ENCODE results near the gene FEZF2. TPM values are rescaled to one million over a fixed set of nuclear protein-coding genes. Genes with fewer than 3 reads are reported as not detected.

Gene FEZF2
- total RNA-seq, 1 donor from 2014 or later = not detected

DNA sequence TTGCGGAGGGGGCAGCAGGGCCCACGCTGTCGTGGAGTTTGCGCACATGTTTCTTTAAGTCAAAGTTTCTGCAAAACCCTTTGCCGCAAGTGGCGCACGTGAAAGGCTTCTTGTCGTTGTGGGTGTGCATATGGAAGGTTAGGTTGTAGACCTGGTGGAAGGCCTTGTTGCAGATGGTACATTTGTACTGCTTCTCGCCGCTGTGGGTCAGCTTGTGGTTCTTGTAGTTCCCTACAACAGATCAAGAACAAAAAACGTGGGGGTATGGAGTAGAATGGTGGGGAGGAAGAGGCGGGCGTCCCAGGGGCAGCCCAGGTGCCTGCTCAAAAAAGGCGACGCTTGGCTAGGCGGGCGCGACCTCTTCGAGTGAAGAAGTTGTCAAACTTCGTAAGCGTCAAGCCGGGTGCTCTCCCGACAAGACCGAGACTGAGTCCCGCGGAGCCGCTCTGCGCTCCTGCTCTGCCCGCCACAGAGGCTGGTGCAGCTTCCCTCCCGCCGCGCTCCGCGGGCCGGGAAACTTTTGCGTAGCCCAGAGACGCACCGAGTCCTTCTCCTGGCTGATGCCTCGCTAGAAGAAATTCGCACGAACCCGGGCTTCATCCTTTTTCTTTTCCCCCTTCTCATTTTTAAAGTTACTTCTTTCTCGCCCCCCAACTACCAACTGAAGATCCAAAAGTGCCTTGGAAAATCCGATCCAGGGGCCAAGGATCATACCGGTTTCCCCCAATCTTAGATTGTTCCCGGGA is 3.1 kb downstream of the FEZF2 start:
- peak overlapping the region; percentile 64 for H3K27ac Mint-ChIP-seq
- DNase-seq (ENCODE audit: low spot score) = no peak
- intact Hi-C loops (cut with micrococcal nuclease) = loop anchor here (10.0 kb wide), 1 partner anchor 505 kb away; the partner anchor contains the start of gene CADPS
- no peaks in the 10 kb centered on the region for H3K4me1 Mint-ChIP-seq (ENCODE audit: low read depth)
- no peaks in the 10 kb centered on the region for H3K9me3 Mint-ChIP-seq
- peaks cover 84% of the 10 kb centered on the region for H3K27me3 Mint-ChIP-seq (ENCODE audit: insufficient read depth)
- peaks cover 4% of the 10 kb centered on the region for H3K36me3 Mint-ChIP-seq (ENCODE audit: low read depth)
- no peak overlapping the region for H3K4me3 Mint-ChIP-seq

DNA sequence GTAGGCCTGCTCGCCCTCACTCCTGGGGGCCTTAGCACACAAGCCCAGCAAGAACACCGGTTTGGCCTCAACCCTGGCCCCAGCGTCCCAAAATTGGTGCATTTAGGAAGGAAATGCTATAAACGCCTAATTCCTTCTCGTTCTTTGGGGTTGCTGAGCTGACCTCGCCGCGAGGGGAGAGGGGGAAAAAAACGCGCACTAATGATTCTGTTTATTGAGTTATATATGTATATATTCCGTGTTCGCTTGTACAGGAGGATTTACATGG is 3.9 kb downstream of the FEZF2 start:
- H3K27me3 Mint-ChIP-seq (ENCODE audit: insufficient read depth) = peaks cover 78% of the 10 kb centered on the region
- intact Hi-C loops (cut with micrococcal nuclease) = no loop called here
- no peak for DNase-seq (ENCODE audit: low spot score)
- no peaks in the 10 kb centered on the region for H3K9me3 Mint-ChIP-seq
- no peaks in the 10 kb centered on the region for H3K4me1 Mint-ChIP-seq (ENCODE audit: low read depth)
- peaks cover 4% of the 10 kb centered on the region for H3K36me3 Mint-ChIP-seq (ENCODE audit: low read depth)
- no peak overlapping the region for H3K4me3 Mint-ChIP-seq
- H3K27ac Mint-ChIP-seq = no peak overlapping the region

DNA sequence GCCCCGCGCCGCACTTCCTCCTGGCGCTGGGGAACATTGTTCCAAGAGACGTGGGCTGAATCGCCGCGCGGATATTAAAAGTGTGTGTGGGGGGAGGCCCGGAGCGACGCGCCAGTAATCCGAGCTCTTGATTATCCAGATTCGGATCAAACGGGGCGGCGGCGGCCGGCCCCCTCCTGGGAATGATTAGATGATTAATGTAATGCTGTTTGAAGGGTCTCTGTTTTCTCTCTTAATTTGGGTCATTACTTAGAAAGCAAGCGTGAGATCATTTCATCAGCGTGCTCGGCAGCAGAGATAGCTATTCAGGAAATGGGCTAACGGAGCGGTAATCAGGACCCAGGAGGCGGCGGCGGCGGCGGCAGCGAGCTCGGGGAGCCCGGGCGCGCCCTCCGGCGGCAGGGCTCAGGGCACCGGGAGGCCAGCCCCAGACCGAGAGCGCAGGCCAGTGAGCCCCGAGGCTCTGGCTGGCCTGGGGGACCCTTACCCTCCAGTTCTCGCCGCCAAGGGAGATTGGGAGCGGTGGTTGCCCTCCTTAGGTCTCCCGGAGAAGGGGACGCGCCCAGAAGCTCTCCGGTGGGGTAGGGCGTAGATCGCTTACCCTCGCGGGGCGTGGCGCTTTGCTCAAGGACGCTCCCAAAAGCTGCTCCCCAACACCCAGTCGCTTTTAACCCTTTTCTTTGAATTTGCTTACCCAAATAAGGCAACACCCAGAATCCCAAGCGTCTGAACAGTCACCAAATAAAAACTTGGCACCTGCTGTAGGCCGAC is 4.5 kb downstream of the FEZF2 start:
- DNase-seq (ENCODE audit: low spot score) = no peak
- intact Hi-C loops (cut with micrococcal nuclease) = no loop called here
- peaks cover 4% of the 10 kb centered on the region for H3K36me3 Mint-ChIP-seq (ENCODE audit: low read depth)
- H3K27ac Mint-ChIP-seq = no peak overlapping the region
- H3K4me3 Mint-ChIP-seq = no peak overlapping the region
- H3K27me3 Mint-ChIP-seq (ENCODE audit: insufficient read depth) = peaks cover 77% of the 10 kb centered on the region
- H3K9me3 Mint-ChIP-seq = no peaks in the 10 kb centered on the region
- no peaks in the 10 kb centered on the region for H3K4me1 Mint-ChIP-seq (ENCODE audit: low read depth)

DNA sequence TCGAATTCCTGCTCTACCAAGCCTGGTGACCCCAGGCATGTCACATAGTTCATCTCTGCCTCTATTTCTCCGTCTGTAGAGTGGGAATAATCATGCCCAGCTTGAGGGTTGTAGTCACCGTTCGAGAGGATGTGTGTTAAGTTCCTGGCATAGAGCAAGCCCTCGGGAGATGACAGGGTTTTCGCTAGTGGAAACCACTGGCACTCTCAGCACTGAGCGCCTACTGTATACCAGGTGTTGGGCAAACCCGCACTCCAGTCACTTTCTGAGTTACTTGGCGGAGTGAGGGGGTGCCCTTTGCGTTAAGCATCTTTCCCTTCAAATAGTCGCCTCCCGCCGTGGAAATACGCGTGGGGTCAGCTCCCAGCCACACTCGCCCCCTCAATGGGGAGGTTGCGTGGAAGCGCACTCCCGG is 5.1 kb downstream of the FEZF2 start:
- H3K9me3 Mint-ChIP-seq = no peaks in the 10 kb centered on the region
- no peak for DNase-seq (ENCODE audit: low spot score)
- H3K4me1 Mint-ChIP-seq (ENCODE audit: low read depth) = no peaks in the 10 kb centered on the region
- H3K36me3 Mint-ChIP-seq (ENCODE audit: low read depth) = peaks cover 4% of the 10 kb centered on the region
- H3K27ac Mint-ChIP-seq = no peak overlapping the region
- peaks cover 74% of the 10 kb centered on the region for H3K27me3 Mint-ChIP-seq (ENCODE audit: insufficient read depth)
- no peak overlapping the region for H3K4me3 Mint-ChIP-seq
- intact Hi-C loops (cut with micrococcal nuclease) = no loop called here

DNA sequence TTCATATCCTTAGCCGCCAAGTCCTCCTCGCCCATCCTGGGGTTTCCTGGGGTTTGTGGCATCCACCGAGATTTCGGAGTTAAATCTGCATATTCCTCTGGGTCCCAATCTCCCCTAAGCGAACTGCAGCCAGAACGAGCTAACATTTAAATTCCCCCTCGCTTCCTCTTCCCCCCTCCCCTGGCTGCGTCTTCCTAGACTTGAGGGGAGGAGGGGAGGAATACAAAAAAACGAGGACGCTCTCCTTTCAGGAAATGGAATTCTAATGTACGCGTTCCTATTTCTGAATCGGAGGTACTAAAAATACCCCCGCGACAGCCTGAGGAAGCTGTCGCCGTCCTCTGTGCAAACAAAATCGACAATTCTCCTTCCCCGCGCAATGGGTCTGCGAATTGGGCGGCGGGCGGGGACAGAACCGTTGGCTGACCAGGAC is 5.6 kb downstream of the FEZF2 start:
- intact Hi-C loops (cut with micrococcal nuclease) = no loop called here
- Mint-ChIP-seq H3K4me3 (no peak overlapping the region), H3K36me3 (ENCODE audit: low read depth) (peaks cover 4% of the 10 kb centered on the region), H3K27ac (no peak overlapping the region), H3K27me3 (ENCODE audit: insufficient read depth) (peaks cover 71% of the 10 kb centered on the region), H3K4me1 (ENCODE audit: low read depth) (no peaks in the 10 kb centered on the region), H3K9me3 (no peaks in the 10 kb centered on the region)
- DNase-seq (ENCODE audit: low spot score) = no peak

DNA sequence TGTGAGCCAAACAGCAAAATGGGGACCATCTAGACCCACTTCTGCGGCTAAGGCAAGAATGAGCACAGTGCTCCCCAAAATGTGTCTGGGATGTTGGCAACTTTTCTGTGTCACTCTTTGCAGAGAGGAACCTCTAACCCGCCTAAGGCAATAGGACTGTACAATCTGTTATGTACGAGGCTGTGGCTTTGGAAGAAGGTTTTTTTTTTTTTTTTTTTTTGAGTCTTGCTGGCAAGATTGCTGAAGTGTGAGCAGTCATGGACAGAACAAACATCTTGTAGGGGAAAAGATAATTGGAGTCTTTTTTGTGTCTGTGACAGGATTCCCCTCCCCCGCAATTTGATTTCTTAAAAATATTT is 7.2 kb downstream of the FEZF2 start:
- Mint-ChIP-seq H3K9me3 (no peaks in the 10 kb centered on the region), H3K4me3 (no peak overlapping the region), H3K36me3 (ENCODE audit: low read depth) (peaks cover 3% of the 10 kb centered on the region), H3K27me3 (ENCODE audit: insufficient read depth) (peaks cover 59% of the 10 kb centered on the region), H3K27ac (no peak overlapping the region), H3K4me1 (ENCODE audit: low read depth) (no peaks in the 10 kb centered on the region)
- intact Hi-C loops (cut with micrococcal nuclease) = no loop called here
- no peak for DNase-seq (ENCODE audit: low spot score)

DNA sequence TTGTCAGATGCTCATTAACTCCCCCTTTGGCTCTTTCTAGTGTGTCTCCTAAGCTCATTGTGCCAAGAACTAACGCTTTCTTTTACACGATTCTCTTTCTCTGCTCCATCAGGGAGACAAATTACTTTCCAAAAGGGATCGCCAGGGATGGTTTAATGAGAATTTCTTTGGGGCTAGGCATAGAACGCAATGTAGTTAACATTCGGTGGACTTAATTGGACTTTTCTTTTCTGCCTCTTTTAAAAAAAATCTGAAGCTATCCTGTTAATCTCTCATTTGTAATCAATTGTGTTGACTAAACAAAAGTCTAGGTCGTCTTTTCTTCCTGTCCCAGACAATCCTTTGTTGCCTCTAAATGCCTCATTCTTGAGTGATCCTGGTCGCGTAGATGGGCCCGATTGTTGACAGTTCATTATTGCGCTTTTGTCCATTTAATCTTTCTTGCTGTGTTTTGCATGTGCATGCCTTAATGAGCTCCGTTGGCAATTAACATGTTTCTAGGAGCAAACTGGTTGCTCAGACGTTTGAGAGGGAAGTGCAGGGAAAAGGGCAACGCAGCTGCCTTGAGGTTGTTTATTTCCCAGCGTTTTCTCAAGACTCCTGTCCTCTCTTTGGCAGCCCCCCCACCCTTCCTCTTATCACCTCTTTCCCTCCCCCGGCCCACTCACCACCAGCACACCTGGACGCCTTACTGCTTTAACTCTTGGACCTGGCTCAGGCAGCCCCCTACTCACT is 7.8 kb downstream of the FEZF2 start:
- no peak for DNase-seq (ENCODE audit: low spot score)
- H3K9me3 Mint-ChIP-seq = no peaks in the 10 kb centered on the region
- H3K27ac Mint-ChIP-seq = no peak overlapping the region
- intact Hi-C loops (cut with micrococcal nuclease) = no loop called here
- H3K4me3 Mint-ChIP-seq = no peak overlapping the region
- H3K27me3 Mint-ChIP-seq (ENCODE audit: insufficient read depth) = peaks cover 54% of the 10 kb centered on the region
- no peaks in the 10 kb centered on the region for H3K36me3 Mint-ChIP-seq (ENCODE audit: low read depth)
- no peaks in the 10 kb centered on the region for H3K4me1 Mint-ChIP-seq (ENCODE audit: low read depth)

DNA sequence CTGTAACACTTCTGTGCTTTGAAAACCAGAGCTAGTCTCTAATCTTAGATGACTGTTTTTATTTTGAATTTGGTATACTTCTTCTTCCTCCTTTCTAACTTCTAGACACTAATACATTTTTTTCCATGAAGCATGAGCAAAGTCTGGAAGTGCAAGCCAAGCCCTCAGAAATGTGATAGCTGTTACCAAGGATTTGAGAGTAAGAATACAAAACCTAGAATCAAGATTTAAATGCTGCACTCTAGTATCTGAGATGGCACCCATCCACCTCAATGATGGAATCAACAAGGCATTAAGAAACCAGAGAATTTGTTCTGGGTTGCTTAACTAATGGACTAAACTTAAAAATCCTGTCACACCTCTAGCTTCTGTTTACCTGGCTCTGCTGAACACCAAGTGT is 9.2 kb downstream of the FEZF2 start:
- no peak for DNase-seq (ENCODE audit: low spot score)
- Mint-ChIP-seq H3K4me1 (ENCODE audit: low read depth) (no peaks in the 10 kb centered on the region), H3K9me3 (no peaks in the 10 kb centered on the region), H3K36me3 (ENCODE audit: low read depth) (no peaks in the 10 kb centered on the region), H3K27me3 (ENCODE audit: insufficient read depth) (peaks cover 40% of the 10 kb centered on the region), H3K27ac (no peak overlapping the region), H3K4me3 (no peak overlapping the region)
- intact Hi-C loops (cut with micrococcal nuclease) = no loop called here

DNA sequence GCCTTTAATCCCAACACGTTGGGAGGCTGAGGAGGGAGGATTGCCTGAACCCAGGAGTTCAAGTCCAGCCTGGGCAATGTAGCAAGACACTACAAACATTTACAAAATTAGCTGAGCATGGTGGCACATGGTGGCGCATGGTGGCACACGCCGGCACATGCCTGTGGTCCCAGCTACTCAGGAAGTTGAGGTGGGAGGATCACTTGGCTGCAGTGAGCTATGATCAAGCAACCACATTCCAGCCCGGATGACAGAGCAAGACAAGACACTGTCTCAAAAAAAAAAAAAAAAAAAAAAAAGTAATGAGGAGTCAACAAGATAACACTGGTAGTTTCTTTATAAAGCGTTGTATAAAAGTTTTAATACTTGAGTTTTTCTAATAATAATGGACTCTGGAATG is 10.1 kb downstream of the FEZF2 start:
- DNase-seq (ENCODE audit: low spot score) = no peak
- Mint-ChIP-seq H3K9me3 (no peaks in the 10 kb centered on the region), H3K27me3 (ENCODE audit: insufficient read depth) (peaks cover 32% of the 10 kb centered on the region), H3K27ac (no peak overlapping the region), H3K4me1 (ENCODE audit: low read depth) (no peaks in the 10 kb centered on the region), H3K36me3 (ENCODE audit: low read depth) (no peaks in the 10 kb centered on the region), H3K4me3 (no peak overlapping the region)
- intact Hi-C loops (cut with micrococcal nuclease) = no loop called here

DNA sequence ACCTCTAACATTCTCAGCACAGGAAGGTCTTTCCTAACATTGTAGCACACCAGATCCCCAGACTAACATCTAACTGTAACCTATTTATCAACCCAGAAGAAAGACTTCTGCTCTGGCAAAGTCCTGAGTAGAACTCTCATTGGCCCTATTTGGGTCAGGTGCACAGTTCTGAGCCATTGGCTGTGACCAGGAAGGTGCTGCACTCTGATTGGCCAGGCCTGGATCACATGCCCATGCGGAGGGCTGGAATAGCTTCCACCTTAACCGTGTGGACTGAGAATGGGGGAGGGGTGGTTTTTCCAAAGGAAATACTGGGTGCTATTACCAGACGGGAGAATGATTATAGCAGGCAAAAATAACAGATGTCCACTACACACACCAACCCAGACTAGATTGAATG is 11.5 kb downstream of the FEZF2 start:
- no peak overlapping the region for H3K27ac Mint-ChIP-seq
- no peaks in the 10 kb centered on the region for H3K36me3 Mint-ChIP-seq (ENCODE audit: low read depth)
- H3K9me3 Mint-ChIP-seq = no peaks in the 10 kb centered on the region
- H3K27me3 Mint-ChIP-seq (ENCODE audit: insufficient read depth) = peaks cover 18% of the 10 kb centered on the region
- H3K4me3 Mint-ChIP-seq = no peak overlapping the region
- DNase-seq (ENCODE audit: low spot score) = no peak
- H3K4me1 Mint-ChIP-seq (ENCODE audit: low read depth) = no peaks in the 10 kb centered on the region
- intact Hi-C loops (cut with micrococcal nuclease) = no loop called here

DNA sequence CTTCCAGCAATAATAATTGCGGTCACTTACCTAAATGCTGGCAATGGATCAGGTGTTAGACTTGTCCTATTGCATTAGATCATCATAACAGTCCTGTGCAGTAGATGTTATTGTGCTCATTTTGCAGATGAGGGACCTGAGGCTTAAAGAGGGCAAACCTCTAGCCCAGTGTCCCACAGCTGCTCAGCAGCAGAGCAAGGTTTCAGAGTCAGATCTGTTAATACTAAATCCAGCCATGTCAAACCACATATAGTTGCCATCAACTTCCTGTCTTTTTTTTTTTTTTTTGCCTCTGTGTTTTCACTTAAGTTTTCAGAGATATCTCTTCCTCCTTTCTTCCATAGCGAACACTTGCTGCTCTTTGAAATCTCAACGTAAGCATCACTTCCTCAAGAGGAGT is 12.1 kb downstream of the FEZF2 start:
- no peak for DNase-seq (ENCODE audit: low spot score)
- Mint-ChIP-seq H3K27ac (no peak overlapping the region), H3K36me3 (ENCODE audit: low read depth) (no peaks in the 10 kb centered on the region), H3K9me3 (no peaks in the 10 kb centered on the region), H3K4me3 (no peak overlapping the region), H3K27me3 (ENCODE audit: insufficient read depth) (peaks cover 13% of the 10 kb centered on the region), H3K4me1 (ENCODE audit: low read depth) (no peaks in the 10 kb centered on the region)
- intact Hi-C loops (cut with micrococcal nuclease) = no loop called here

DNA sequence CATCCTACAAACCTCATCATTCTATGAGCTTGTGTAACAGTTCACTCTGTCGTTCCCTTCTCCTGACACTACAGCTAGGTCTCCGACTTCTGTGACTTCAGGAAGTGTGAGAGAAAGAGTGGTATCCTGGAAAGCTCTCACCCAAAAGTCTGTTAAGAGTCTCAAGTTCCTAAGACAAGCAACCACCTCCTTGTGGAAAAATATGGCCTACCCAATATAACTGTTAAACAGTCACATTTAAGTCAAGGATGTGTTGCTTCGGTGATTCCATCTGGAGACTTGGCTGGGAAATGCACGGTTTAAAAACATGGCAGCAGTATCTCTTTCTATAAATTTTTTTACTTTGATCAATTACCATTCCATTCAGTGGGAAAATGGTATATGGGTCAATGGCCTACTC is 13.8 kb downstream of the FEZF2 start:
- Mint-ChIP-seq H3K27ac (no peak overlapping the region), H3K9me3 (no peaks in the 10 kb centered on the region), H3K4me1 (ENCODE audit: low read depth) (no peaks in the 10 kb centered on the region), H3K4me3 (no peak overlapping the region), H3K27me3 (ENCODE audit: insufficient read depth) (peaks cover 3% of the 10 kb centered on the region), H3K36me3 (ENCODE audit: low read depth) (no peaks in the 10 kb centered on the region)
- intact Hi-C loops (cut with micrococcal nuclease) = no loop called here
- DNase-seq (ENCODE audit: low spot score) = no peak

DNA sequence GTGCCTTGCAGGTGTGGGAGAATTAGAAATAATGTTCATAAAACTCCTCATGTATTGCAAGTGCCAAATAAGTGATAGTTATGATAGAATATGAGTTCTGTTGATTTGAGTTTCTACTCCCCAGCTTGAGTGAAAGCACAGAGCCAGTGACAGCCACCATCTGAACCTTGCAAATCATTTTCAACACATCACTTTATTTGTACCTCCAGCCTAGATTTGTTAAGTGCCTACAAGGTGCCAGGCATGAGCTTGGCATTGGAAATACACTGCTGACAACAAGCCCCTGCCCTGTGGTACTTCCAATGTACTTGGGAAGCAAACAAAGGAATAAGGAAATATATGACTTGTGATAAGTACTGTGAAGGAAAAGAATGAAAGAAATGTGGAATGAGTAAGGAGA is 17.0 kb downstream of the FEZF2 start:
- H3K9me3 Mint-ChIP-seq = no peaks in the 10 kb centered on the region
- H3K4me1 Mint-ChIP-seq (ENCODE audit: low read depth) = no peaks in the 10 kb centered on the region
- no peaks in the 10 kb centered on the region for H3K36me3 Mint-ChIP-seq (ENCODE audit: low read depth)
- H3K4me3 Mint-ChIP-seq = no peak overlapping the region
- intact Hi-C loops (cut with micrococcal nuclease) = no loop called here
- H3K27ac Mint-ChIP-seq = no peak overlapping the region
- DNase-seq (ENCODE audit: low spot score) = no peak
- H3K27me3 Mint-ChIP-seq (ENCODE audit: insufficient read depth) = no peaks in the 10 kb centered on the region
